Measurements from ENCODE around the gene IGSF1.

GRCh38 chrX:131279197-131279596, 9.9 kb downstream of the IGSF1 start:
- no peak for TF ChIP-seq POLR2A (IDR thresholded peaks at IDR 0.05)
- no peak for TF ChIP-seq CTCF (IDR thresholded peaks at IDR 0.05)
